ENCODE data around the gene MAZ. TPM values are rescaled to one million over a fixed set of nuclear protein-coding genes. Genes with fewer than 3 reads are reported as not detected.
A peak's percentile ranks its signal among the peaks of the same experiment; 100 is the strongest.

Gene MAZ
- polyA plus RNA-seq, 1 donor from 2014 or later, result 147 TPM

DNA sequence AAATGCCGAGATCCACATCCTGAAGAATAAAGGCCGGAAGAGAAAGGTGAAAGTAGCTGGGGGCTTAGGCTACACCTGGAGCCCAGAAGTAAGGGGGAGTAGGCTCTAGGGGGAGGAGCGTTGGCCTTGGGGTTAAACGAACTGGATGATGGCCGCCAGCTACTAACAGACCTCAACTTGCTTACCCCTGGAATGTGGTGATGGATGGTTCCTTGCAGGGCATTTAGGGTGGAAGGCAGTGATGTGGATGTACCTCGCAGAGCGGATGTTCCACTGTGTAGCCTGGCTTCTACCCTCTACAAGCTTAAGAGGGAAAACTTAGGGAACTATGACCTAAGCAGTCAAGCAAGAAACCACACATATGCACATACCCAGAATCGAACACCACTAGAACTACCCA is 2.3 kb upstream of the MAZ start:
- Histone ChIP-seq H3K27ac (ENCODE audit: low read length) (peak overlapping the region; percentile 98), H3F3A (ENCODE audit: insufficient read depth, low read length, poor library complexity, severe bottlenecking) (peaks cover 7% of the 10 kb centered on the region), H3K36me3 (ENCODE audit: insufficient read depth, low read length) (no peaks in the 10 kb centered on the region), H3K9me3 (ENCODE audit: low read length) (no peaks in the 10 kb centered on the region), H3K9me2 (ENCODE audit: insufficient read depth, low read length) (no peaks in the 10 kb centered on the region), H3K9ac (ENCODE audit: low read length) (peak overlapping the region; percentile 94), H4K20me1 (ENCODE audit: insufficient read depth) (peaks cover 3% of the 10 kb centered on the region), H3K4me2 (ENCODE audit: low read length) (no peak overlapping the region), H3K4me3 (ENCODE audit: low read length) (no peak overlapping the region), H3K79me2 (replicated peaks; ENCODE audit: insufficient read depth, low read length) (peaks cover 11% of the 10 kb centered on the region), H3K27me3 (ENCODE audit: insufficient read depth, low read depth, low read length) (no peaks in the 10 kb centered on the region), H2AFZ (ENCODE audit: low read depth, low read length) (no peak overlapping the region)
- TF ChIP-seq MXI1 (conservative IDR thresholded peaks at IDR 0.05; ENCODE audit: poor library complexity, severe bottlenecking) (no peak), EZH2 (IDR thresholded peaks at IDR 0.05; ENCODE audit: borderline replicate concordance, insufficient read depth, low read length, poor library complexity, severe bottlenecking) (no peak)
- TF ChIP-seq, protein P1, sequence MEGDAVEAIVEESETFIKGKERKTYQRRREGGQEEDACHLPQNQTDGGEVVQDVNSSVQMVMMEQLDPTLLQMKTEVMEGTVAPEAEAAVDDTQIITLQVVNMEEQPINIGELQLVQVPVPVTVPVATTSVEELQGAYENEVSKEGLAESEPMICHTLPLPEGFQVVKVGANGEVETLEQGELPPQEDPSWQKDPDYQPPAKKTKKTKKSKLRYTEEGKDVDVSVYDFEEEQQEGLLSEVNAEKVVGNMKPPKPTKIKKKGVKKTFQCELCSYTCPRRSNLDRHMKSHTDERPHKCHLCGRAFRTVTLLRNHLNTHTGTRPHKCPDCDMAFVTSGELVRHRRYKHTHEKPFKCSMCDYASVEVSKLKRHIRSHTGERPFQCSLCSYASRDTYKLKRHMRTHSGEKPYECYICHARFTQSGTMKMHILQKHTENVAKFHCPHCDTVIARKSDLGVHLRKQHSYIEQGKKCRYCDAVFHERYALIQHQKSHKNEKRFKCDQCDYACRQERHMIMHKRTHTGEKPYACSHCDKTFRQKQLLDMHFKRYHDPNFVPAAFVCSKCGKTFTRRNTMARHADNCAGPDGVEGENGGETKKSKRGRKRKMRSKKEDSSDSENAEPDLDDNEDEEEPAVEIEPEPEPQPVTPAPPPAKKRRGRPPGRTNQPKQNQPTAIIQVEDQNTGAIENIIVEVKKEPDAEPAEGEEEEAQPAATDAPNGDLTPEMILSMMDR (IDR thresholded peaks at IDR 0.05; ENCODE audit: poor library complexity, severe bottlenecking), result no peak

DNA sequence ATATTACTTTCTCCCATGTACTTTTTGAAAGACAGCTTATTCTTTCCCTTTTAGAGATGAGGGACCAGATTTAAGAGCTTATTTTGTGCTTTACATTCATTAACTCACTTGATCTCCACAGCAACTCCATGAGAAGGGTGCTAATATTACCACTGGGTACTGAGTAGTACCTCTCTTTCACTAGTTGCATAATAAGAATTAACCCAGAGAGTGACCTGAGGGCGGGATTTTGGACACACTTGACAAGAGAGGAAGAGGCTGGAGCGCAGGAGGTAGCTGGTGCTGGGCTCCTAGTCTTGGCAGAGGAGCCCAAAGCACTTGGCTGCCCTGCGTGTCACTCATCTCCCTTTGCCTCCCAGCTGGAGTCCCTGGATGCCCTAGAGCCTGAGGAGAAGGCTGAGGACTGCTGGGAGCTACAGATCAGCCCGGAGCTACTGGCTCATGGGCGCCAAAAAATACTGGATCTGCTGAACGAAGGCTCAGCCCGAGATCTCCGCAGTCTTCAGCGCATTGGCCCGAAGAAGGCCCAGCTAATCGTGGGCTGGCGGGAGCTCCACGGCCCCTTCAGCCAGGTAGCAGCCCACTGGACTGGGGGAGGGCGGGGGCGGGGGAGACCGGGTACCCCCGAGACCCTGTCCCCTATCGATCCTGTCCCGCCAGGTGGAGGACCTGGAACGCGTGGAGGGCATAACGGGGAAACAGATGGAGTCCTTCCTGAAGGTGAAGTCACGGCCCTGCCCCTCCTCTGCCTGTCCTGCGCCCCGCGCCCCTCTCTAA is 1.7 kb upstream of the MAZ start:
- Histone ChIP-seq H2AFZ (ENCODE audit: low read depth, low read length) (peak overlapping the region; percentile 73), H3K9me3 (ENCODE audit: low read length) (no peaks in the 10 kb centered on the region)
- TF ChIP-seq TAF1 (IDR thresholded peaks at IDR 0.05; ENCODE audit: low read depth) (no peak), EZH2 (IDR thresholded peaks at IDR 0.05; ENCODE audit: borderline replicate concordance, insufficient read depth, low read length, poor library complexity, severe bottlenecking) (no peak), EP300 (conservative IDR thresholded peaks at IDR 0.05; ENCODE audit: poor library complexity, severe bottlenecking) (no peak), SMC3 (conservative IDR thresholded peaks at IDR 0.05; ENCODE audit: poor library complexity) (no peak), POLR2AphosphoS5 (IDR thresholded peaks at IDR 0.05) (no peak), RAD21 (conservative IDR thresholded peaks at IDR 0.05) (no peak), MXI1 (conservative IDR thresholded peaks at IDR 0.05; ENCODE audit: poor library complexity, severe bottlenecking) (no peak)
- TF ChIP-seq, protein P2, sequence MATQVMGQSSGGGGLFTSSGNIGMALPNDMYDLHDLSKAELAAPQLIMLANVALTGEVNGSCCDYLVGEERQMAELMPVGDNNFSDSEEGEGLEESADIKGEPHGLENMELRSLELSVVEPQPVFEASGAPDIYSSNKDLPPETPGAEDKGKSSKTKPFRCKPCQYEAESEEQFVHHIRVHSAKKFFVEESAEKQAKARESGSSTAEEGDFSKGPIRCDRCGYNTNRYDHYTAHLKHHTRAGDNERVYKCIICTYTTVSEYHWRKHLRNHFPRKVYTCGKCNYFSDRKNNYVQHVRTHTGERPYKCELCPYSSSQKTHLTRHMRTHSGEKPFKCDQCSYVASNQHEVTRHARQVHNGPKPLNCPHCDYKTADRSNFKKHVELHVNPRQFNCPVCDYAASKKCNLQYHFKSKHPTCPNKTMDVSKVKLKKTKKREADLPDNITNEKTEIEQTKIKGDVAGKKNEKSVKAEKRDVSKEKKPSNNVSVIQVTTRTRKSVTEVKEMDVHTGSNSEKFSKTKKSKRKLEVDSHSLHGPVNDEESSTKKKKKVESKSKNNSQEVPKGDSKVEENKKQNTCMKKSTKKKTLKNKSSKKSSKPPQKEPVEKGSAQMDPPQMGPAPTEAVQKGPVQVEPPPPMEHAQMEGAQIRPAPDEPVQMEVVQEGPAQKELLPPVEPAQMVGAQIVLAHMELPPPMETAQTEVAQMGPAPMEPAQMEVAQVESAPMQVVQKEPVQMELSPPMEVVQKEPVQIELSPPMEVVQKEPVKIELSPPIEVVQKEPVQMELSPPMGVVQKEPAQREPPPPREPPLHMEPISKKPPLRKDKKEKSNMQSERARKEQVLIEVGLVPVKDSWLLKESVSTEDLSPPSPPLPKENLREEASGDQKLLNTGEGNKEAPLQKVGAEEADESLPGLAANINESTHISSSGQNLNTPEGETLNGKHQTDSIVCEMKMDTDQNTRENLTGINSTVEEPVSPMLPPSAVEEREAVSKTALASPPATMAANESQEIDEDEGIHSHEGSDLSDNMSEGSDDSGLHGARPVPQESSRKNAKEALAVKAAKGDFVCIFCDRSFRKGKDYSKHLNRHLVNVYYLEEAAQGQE (IDR thresholded peaks at IDR 0.05; ENCODE audit: borderline replicate concordance), result no peak
- TF ChIP-seq, protein P1 (IDR thresholded peaks at IDR 0.05; ENCODE audit: poor library complexity, severe bottlenecking), result no peak

More for the DNA sequence above, 1.7 kb upstream of the MAZ start:
- Histone ChIP-seq H4K20me1 (ENCODE audit: insufficient read depth) (peaks cover 3% of the 10 kb centered on the region), H3K4me3 (ENCODE audit: low read length) (peak overlapping the region; percentile 93), H3K79me2 (replicated peaks; ENCODE audit: insufficient read depth, low read length) (peaks cover 17% of the 10 kb centered on the region), H3K4me2 (ENCODE audit: low read length) (peak overlapping the region; percentile 91), H3F3A (ENCODE audit: insufficient read depth, low read length, poor library complexity, severe bottlenecking) (peaks cover 7% of the 10 kb centered on the region), H3K27ac (ENCODE audit: low read length) (peak overlapping the region; percentile 98), H3K9ac (ENCODE audit: low read length) (peak overlapping the region; percentile 94), H3K9me2 (ENCODE audit: insufficient read depth, low read length) (no peaks in the 10 kb centered on the region), H3K36me3 (ENCODE audit: insufficient read depth, low read length) (no peaks in the 10 kb centered on the region), H3K27me3 (ENCODE audit: insufficient read depth, low read depth, low read length) (no peaks in the 10 kb centered on the region)
